K562 (cell line): Measurements from ENCODE around the gene RBSN. TPM values are rescaled to one million over a fixed set of nuclear protein-coding genes. Genes with fewer than 3 reads are reported as not detected.

Experiments
- CREM ChIP-seq: IDR thresholded peaks from 2 replicates; pipeline ENCODE4 v1.6.1; 2014; ENCODE audit warnings: antibody characterized with exemption, low read depth
- ETV5 ChIP-seq: sonication (generic); formaldehyde crosslinking; IDR thresholded peaks from 2 replicates; pipeline ENCODE4 v1.4.0; 2020; ENCODE audit warnings: low read depth, mild to moderate bottlenecking, missing genetic modification reagents
- HMG20A ChIP-seq: fragments of 450-650 bp; formaldehyde crosslinking; conservative IDR thresholded peaks from 2 replicates; pipeline ENCODE4 v1.4.0; 2020; ENCODE audit warnings: mild to moderate bottlenecking, mixed read lengths
- HMGN3 ChIP-seq: IDR thresholded peaks from 2 replicates; pipeline ENCODE4 v1.6.1; 2011; ENCODE audit warnings: borderline replicate concordance, low read depth, mild to moderate bottlenecking, mixed read lengths, low read length; ENCODE audit not compliant: insufficient read length; ENCODE audit errors: extremely low read depth
- HNRNPK ChIP-seq: fragments of 200-400 bp; formaldehyde crosslinking; IDR thresholded peaks from one replicate; pipeline ENCODE4 v1.6.1; 2018; ENCODE audit warnings: mild to moderate bottlenecking, low read depth, low read length; ENCODE audit not compliant: poor library complexity, severe bottlenecking
- ID3 ChIP-seq, 2 experiments: fragments of 250-450 bp in 1 of 2; fragments of 450-650 bp in 1 of 2; sonication (Bioruptor Pico) in 1 of 2; IDR thresholded peaks; 2 replicates each; pipeline versions ENCODE4 v1.6.1 to v1.8.0; 2016 to 2021; ENCODE audit warnings: mild to moderate bottlenecking in 2 of 2, moderate library complexity in 2 of 2, missing compliant biosample characterization in 1 of 2, missing genetic modification characterization in 1 of 2
- JUN ChIP-seq, 2 experiments: sonication (generic) in 1 of 2; formaldehyde crosslinking in 1 of 2; IDR thresholded peaks; 2 replicates each; pipeline versions ENCODE4 v1.6.1 to v1.8.0; 2012 to 2022; ENCODE audit warnings: borderline replicate concordance in 2 of 2, mild to moderate bottlenecking in 2 of 2, improper control_type of control experiment in 1 of 2, low read depth in 1 of 2, low read length in 1 of 2, missing genetic modification reagents in 1 of 2
- MAZ ChIP-seq, 2 experiments: fragments of 450-650 bp in 1 of 2; sonication (generic) in 1 of 2; formaldehyde crosslinking; IDR thresholded peaks in 1 of 2; conservative IDR thresholded peaks in 1 of 2; 2 replicates each; pipeline versions ENCODE4 v1.4.0 to v1.5.0; 2020; ENCODE audit warnings: mild to moderate bottlenecking in 1 of 2, missing genetic modification reagents in 1 of 2
- MTA3 ChIP-seq: fragments of 450-650 bp; formaldehyde crosslinking; IDR thresholded peaks from 2 replicates; pipeline ENCODE4 v1.6.1; 2017; ENCODE audit warnings: mild to moderate bottlenecking, borderline replicate concordance
- NEUROD1 ChIP-seq: fragments of 150-350 bp; IDR thresholded peaks from 2 replicates; pipeline ENCODE4 v1.6.1; 2014; ENCODE audit warnings: borderline replicate concordance, low read length, low read depth; ENCODE audit not compliant: partially characterized antibody
- NFE2 ChIP-seq: IDR thresholded peaks from 2 replicates; pipeline ENCODE4 v1.6.1; 2014; ENCODE audit warnings: antibody characterized with exemption, low read depth
- POLR2AphosphoS2 ChIP-seq: IDR thresholded peaks from 2 replicates; pipeline ENCODE4 v1.6.1; 2012; ENCODE audit warnings: low read length, improper control_type of control experiment
- POLR3G ChIP-seq: IDR thresholded peaks from 2 replicates; pipeline ENCODE4 v1.6.1; 2011; ENCODE audit not compliant: insufficient read length, insufficient replicate concordance; ENCODE audit errors: extremely low read depth
- RCOR1 ChIP-seq, 2 experiments: IDR thresholded peaks; 2 replicates each; pipeline ENCODE4 v1.6.1; 2012; ENCODE audit warnings: low read depth in 2 of 2, low read length in 2 of 2, borderline replicate concordance in 1 of 2, improper control_type of control experiment in 1 of 2
- TCF7L2 ChIP-seq: fragments of 150-350 bp; IDR thresholded peaks from 2 replicates; pipeline ENCODE4 v1.6.1; 2016; ENCODE audit warnings: low read depth, mild to moderate bottlenecking, low read length, moderate library complexity
- TFAP4 ChIP-seq: sonication (generic); formaldehyde crosslinking; IDR thresholded peaks from 2 replicates; pipeline ENCODE4 v1.8.0; 2022; ENCODE audit warnings: missing genetic modification reagents, mild to moderate bottlenecking, moderate library complexity, borderline replicate concordance
- ZNF282 ChIP-seq: sonication (generic); formaldehyde crosslinking; IDR thresholded peaks from 2 replicates; pipeline ENCODE4 v1.8.1; 2023; ENCODE audit warnings: missing genetic modification reagents
- ZNF384 ChIP-seq: IDR thresholded peaks from 2 replicates; pipeline ENCODE4 v1.6.1; 2012; ENCODE audit warnings: low read depth, low read length, improper control_type of control experiment
- ZNF444 ChIP-seq: fragments of 250-450 bp; sonication (Bioruptor Pico); IDR thresholded peaks from 2 replicates; pipeline ENCODE4 v1.4.0; 2020; ENCODE audit warnings: mild to moderate bottlenecking, moderate library complexity
- ZNF766 ChIP-seq: fragments of 200-800 bp; sonication (Bioruptor generic); conservative IDR thresholded peaks from 2 replicates; pipeline ENCODE4 v1.6.1; 2016; ENCODE audit warnings: missing genetic modification characterization, missing compliant biosample characterization
- polyA plus RNA-seq, 8 experiments: library from polyadenylated mRNA; depleted of rRNA in 4 of 8; stranded (reverse) in 5 of 8; unstranded in 3 of 8; fragments of >200 nt; fragmentation: Nextera tagmentation in 2 of 8; fragmentation: Illumina TruSeq in 1 of 8; extraction: Ambion mirVana in 2 of 8; extraction: Trizol in 1 of 8; gene quantifications; 2 replicates each; pipeline versions ENCODE4 v1.2.1 to v1.2.3, GENCODE V29; 2011 to 2014; ENCODE audit warnings: inconsistent platforms in 1 of 8, missing spikeins in 1 of 8
- total RNA-seq, 7 experiments: library from RNA; depleted of rRNA in 6 of 7; stranded (reverse); fragments of >200 nt in 6 of 7; fragmentation: Illumina TruSeq in 2 of 7; extraction: Trizol in 2 of 7; gene quantifications; 2 replicates each; pipeline versions ENCODE4 v1.2.1 to v1.2.3, GENCODE V29; 2011 to 2021; ENCODE audit warnings: low replicate concordance in 1 of 7
- TF ChIP-seq, protein P1 (sequence below): fragments of 450-650 bp; conservative IDR thresholded peaks from 2 replicates; pipeline ENCODE4 v1.6.1; 2016; ENCODE audit warnings: missing genetic modification characterization, low read depth, mild to moderate bottlenecking, control low read depth, missing compliant biosample characterization
- TF ChIP-seq, protein P2 (sequence below): fragments of 450-650 bp; IDR thresholded peaks from 2 replicates; pipeline ENCODE4 v1.6.1; 2016
- TF ChIP-seq, protein P3 (sequence below): sonication (generic); formaldehyde crosslinking; IDR thresholded peaks from 2 replicates; pipeline ENCODE4 v1.9.0; 2022; ENCODE audit warnings: mild to moderate bottlenecking, missing genetic modification reagents

The RBSN gene
- total and polyA plus RNA-seq, 9 of the 15 experiments (the other 6 are each of a cell fraction or from before 2014, with no cell fraction given) = 2.9 to 19.6 (median 15.0) TPM

GRCh38 chr3:15148614-15149013 lies 49.7 kb upstream of the RBSN start (continued):
- TF ChIP-seq, protein P1, sequence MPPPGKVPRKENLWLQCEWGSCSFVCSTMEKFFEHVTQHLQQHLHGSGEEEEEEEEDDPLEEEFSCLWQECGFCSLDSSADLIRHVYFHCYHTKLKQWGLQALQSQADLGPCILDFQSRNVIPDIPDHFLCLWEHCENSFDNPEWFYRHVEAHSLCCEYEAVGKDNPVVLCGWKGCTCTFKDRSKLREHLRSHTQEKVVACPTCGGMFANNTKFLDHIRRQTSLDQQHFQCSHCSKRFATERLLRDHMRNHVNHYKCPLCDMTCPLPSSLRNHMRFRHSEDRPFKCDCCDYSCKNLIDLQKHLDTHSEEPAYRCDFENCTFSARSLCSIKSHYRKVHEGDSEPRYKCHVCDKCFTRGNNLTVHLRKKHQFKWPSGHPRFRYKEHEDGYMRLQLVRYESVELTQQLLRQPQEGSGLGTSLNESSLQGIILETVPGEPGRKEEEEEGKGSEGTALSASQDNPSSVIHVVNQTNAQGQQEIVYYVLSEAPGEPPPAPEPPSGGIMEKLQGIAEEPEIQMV = no peak
- TF ChIP-seq TCF7L2 = no peak
- 0 out of 2 replicates have a peak, but pooled peaks have one; percentile 26 for TF ChIP-seq JUN (IDR thresholded peaks at IDR 0.05; ENCODE audit: borderline replicate concordance, low read depth, low read length)
- TF ChIP-seq JUN (CRISPR knock-in tag; IDR thresholded peaks at IDR 0.05; ENCODE audit: borderline replicate concordance) = no peak
- no peak for TF ChIP-seq POLR2AphosphoS2
- no peak for TF ChIP-seq HNRNPK
- TF ChIP-seq ZNF282 (CRISPR knock-in tag) = no peak
- TF ChIP-seq HMGN3 = no peak
- TF ChIP-seq CREM = peak; percentile 49
- TF ChIP-seq, protein P2, sequence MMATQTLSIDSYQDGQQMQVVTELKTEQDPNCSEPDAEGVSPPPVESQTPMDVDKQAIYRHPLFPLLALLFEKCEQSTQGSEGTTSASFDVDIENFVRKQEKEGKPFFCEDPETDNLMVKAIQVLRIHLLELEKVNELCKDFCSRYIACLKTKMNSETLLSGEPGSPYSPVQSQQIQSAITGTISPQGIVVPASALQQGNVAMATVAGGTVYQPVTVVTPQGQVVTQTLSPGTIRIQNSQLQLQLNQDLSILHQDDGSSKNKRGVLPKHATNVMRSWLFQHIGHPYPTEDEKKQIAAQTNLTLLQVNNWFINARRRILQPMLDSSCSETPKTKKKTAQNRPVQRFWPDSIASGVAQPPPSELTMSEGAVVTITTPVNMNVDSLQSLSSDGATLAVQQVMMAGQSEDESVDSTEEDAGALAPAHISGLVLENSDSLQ = peak; percentile 64
- TF ChIP-seq RCOR1 (IDR thresholded peaks at IDR 0.05; ENCODE audit: borderline replicate concordance in 1 of 2, low read depth in 2 of 2, low read length in 2 of 2) = 0 out of 4 replicates have a peak, but pooled peaks of 1 of the 2 experiments have one; percentile 27
- TF ChIP-seq ID3 (CRISPR knock-in tag; IDR thresholded peaks at IDR 0.05) = no peak
- no peak for TF ChIP-seq ID3 (tag; IDR thresholded peaks at IDR 0.05)
- TF ChIP-seq, protein P3, sequence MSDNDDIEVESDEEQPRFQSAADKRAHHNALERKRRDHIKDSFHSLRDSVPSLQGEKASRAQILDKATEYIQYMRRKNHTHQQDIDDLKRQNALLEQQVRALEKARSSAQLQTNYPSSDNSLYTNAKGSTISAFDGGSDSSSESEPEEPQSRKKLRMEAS (CRISPR knock-in tag) = peak; percentile 26; the same call in 1 of the 2 replicates
- no peak for TF ChIP-seq ZNF384
- TF ChIP-seq POLR3G = no peak
- no peak for TF ChIP-seq NEUROD1
- peak; percentile 55; the same call in 1 of the 2 replicates for TF ChIP-seq TFAP4
- peak; percentile 56 to 79 for TF ChIP-seq MAZ (CRISPR knock-in tag; conservative IDR thresholded peaks at IDR 0.05 in 1 of 2, IDR thresholded peaks at IDR 0.05 in 1 of 2)
- 0 out of 2 replicates have a peak, but pooled peaks have one; percentile 24 for TF ChIP-seq ETV5 (CRISPR knock-in tag)
- TF ChIP-seq ZNF766 = no peak
- TF ChIP-seq ZNF444 = no peak
- TF ChIP-seq HMG20A (CRISPR knock-in tag) = no peak
- TF ChIP-seq NFE2 = 0 out of 2 replicates have a peak, but pooled peaks have one; percentile 16
- peak; percentile 60; the same call in 1 of the 2 replicates for TF ChIP-seq MTA3
